Measurements from ENCODE around the gene SDK1.

The SDK1 gene

DNA sequence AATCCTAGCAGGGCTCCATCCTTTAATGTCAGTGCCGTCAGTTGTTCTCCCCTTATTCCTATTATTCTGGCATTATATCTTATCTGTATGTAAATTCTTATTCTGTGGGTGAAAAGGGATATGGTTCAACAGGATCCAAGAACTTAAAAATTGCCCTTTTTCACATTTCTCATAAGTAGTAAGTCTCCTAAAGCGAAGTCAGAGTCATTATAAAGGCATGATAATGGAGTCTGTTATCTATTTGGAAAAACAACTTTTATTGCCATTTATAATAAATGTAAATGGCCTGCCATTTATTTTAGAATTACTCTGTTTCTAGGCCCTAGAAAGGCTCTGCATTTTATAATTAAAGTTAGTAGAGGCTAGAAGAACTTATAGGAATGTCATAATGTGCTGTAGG is 31.3 kb downstream of the SDK1 start:
- no peak overlapping the region for H3K9ac ChIP-seq
- TF ChIP-seq, protein P1, sequence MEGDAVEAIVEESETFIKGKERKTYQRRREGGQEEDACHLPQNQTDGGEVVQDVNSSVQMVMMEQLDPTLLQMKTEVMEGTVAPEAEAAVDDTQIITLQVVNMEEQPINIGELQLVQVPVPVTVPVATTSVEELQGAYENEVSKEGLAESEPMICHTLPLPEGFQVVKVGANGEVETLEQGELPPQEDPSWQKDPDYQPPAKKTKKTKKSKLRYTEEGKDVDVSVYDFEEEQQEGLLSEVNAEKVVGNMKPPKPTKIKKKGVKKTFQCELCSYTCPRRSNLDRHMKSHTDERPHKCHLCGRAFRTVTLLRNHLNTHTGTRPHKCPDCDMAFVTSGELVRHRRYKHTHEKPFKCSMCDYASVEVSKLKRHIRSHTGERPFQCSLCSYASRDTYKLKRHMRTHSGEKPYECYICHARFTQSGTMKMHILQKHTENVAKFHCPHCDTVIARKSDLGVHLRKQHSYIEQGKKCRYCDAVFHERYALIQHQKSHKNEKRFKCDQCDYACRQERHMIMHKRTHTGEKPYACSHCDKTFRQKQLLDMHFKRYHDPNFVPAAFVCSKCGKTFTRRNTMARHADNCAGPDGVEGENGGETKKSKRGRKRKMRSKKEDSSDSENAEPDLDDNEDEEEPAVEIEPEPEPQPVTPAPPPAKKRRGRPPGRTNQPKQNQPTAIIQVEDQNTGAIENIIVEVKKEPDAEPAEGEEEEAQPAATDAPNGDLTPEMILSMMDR (IDR thresholded peaks at IDR 0.05): no peak
- no peak overlapping the region for H3K4me3 ChIP-seq (ENCODE audit: low read depth, low read length)
- no peaks in the 10 kb centered on the region for H3K36me3 ChIP-seq (ENCODE audit: control insufficient read depth, insufficient read depth, low read length)
- H2AFZ ChIP-seq: no peak overlapping the region
- H3K4me1 ChIP-seq: no peaks in the 10 kb centered on the region
- H3K9me3 ChIP-seq (ENCODE audit: control insufficient read depth, low read length): no peaks in the 10 kb centered on the region
- H3K27me3 ChIP-seq (ENCODE audit: control insufficient read depth, insufficient read depth, low read length): no peaks in the 10 kb centered on the region
- no peaks in the 10 kb centered on the region for H3K79me2 ChIP-seq
- H3K4me2 ChIP-seq (ENCODE audit: low read length): no peak overlapping the region
- H3K27ac ChIP-seq: no peak overlapping the region

DNA sequence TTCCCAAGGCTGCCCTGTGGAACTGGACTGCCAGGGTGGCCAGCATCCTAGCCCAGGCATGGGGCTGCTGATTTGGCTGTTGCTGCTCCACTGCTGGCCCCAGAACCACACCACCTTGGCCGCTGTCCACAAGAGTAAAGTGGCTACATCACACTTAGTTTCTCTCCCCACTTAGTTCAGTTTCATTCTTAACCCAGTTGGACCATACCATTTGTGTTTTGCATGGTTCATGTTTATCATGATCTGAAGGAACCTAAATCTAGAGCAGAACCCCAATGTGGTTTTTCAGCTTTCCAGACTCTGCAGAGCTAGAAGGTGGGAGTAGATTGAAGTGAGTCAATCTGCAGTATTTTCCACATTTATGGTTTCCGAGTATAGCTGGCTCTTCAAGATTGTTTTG is 32.8 kb downstream of the SDK1 start:
- no peaks in the 10 kb centered on the region for H3K27me3 ChIP-seq (ENCODE audit: control insufficient read depth, insufficient read depth, low read length)
- H3K4me3 ChIP-seq (ENCODE audit: low read depth, low read length): no peak overlapping the region
- TF ChIP-seq, protein P1 (IDR thresholded peaks at IDR 0.05): no peak
- H3K4me2 ChIP-seq (ENCODE audit: low read length): no peak overlapping the region
- no peaks in the 10 kb centered on the region for H3K9me3 ChIP-seq (ENCODE audit: control insufficient read depth, low read length)
- no peaks in the 10 kb centered on the region for H3K79me2 ChIP-seq
- H3K9ac ChIP-seq: no peak overlapping the region
- no peaks in the 10 kb centered on the region for H3K4me1 ChIP-seq
- H3K27ac ChIP-seq: no peak overlapping the region
- no peak overlapping the region for H2AFZ ChIP-seq
- H3K36me3 ChIP-seq (ENCODE audit: control insufficient read depth, insufficient read depth, low read length): no peaks in the 10 kb centered on the region

DNA sequence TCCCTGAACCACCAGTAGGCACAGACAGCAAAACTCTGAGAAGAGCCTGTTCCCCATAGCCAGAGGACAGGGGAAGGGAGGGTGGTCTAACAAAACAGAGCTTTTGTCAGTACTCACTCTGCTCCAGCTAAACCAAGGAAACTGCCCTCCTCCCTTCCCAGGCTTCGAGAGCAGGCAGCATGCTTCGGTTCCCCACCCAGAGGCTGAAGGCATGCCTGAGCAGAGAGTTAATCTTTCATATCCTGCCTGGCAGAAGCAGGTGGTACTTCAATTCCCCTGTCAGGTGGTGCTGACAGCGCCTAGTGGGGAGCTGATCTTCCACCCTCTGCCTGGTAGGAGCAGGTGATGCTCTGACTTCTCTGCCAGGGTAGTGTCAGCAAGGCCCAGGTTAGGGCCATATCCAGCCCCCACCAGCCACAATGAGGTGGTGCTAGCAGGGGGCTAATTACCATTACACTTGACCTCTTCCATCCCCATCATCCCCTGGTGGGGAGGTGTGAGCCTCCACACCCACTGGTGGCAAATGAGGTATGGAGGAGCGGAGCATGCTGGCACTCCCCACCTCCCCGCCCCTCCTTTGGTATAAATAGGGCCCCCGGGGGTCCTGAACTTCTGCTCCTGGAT is 35.1 kb downstream of the SDK1 start:
- Histone ChIP-seq H3K9ac (no peak overlapping the region), H3K36me3 (ENCODE audit: control insufficient read depth, insufficient read depth, low read length) (no peaks in the 10 kb centered on the region), H3K27me3 (ENCODE audit: control insufficient read depth, insufficient read depth, low read length) (no peaks in the 10 kb centered on the region), H3K4me2 (ENCODE audit: low read length) (no peak overlapping the region), H2AFZ (no peak overlapping the region), H3K4me3 (ENCODE audit: low read depth, low read length) (no peak overlapping the region), H3K4me1 (no peaks in the 10 kb centered on the region), H3K27ac (no peak overlapping the region), H3K9me3 (ENCODE audit: control insufficient read depth, low read length) (no peaks in the 10 kb centered on the region), H3K79me2 (no peaks in the 10 kb centered on the region)
- TF ChIP-seq, protein P1 (IDR thresholded peaks at IDR 0.05): no peak

DNA sequence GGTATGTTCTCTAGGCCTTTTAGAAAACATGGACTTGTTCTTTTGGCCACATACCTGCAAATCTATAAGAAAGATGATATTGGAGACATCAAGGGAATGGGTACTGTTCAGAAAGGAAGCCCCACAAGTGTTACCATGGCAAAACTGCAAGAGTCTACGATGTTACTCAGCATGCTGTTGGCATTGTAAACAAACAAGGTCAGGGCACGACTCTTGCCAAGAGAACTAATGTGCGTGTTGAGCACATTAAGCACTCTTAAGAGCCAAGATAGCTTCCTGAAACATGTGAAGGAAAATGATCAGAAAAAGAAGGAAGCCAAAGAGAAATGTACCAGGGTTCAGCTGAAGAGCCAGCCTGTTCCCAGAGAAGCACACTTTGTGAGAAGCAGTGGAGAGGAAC is 37.1 kb downstream of the SDK1 start:
- Histone ChIP-seq H3K9ac (no peak overlapping the region), H3K79me2 (no peaks in the 10 kb centered on the region), H3K9me3 (ENCODE audit: control insufficient read depth, low read length) (no peaks in the 10 kb centered on the region), H3K4me2 (ENCODE audit: low read length) (no peak overlapping the region), H3K27me3 (ENCODE audit: control insufficient read depth, insufficient read depth, low read length) (no peaks in the 10 kb centered on the region), H3K36me3 (ENCODE audit: control insufficient read depth, insufficient read depth, low read length) (no peaks in the 10 kb centered on the region), H3K4me3 (ENCODE audit: low read depth, low read length) (no peak overlapping the region), H3K4me1 (no peaks in the 10 kb centered on the region), H2AFZ (no peak overlapping the region), H3K27ac (no peak overlapping the region)
- TF ChIP-seq, protein P1 (IDR thresholded peaks at IDR 0.05): no peak

Measured in parathyroid adenoma (tissue), 2 donors.